ACC112 (cell line): ENCODE measurements around the gene POR.

Experiments used
- H2AFZ ChIP-seq: fragments of 200-600 bp; sonication (generic); one replicate; pipeline ENCODE4 v1.6.0; 2017; ENCODE audit warnings: antibody characterized with exemption, low read length; ENCODE audit not compliant: unreplicated experiment
- H3K27ac ChIP-seq: fragments of 200-600 bp; sonication (generic); 2 replicates; pipeline ENCODE4 v1.5.1; 2014; ENCODE audit warnings: low read depth, mild to moderate bottlenecking, antibody characterized with exemption, low read length, moderate library complexity
- H3K27me3 ChIP-seq: fragments of 200-600 bp; sonication (generic); 2 replicates; pipeline ENCODE4 v1.6.1; 2014; ENCODE audit warnings: mild to moderate bottlenecking, antibody characterized with exemption, low read length, moderate library complexity, mixed read lengths; ENCODE audit not compliant: insufficient read depth
- H3K36me3 ChIP-seq: fragments of 200-600 bp; sonication (generic); 2 replicates; pipeline ENCODE4 v1.6.1; 2016; ENCODE audit warnings: mild to moderate bottlenecking, antibody characterized with exemption, low read length, moderate library complexity, mixed read lengths; ENCODE audit not compliant: insufficient read depth
- H3K4me1 ChIP-seq: fragments of 200-600 bp; sonication (generic); one replicate; pipeline ENCODE4 v1.6.1; 2016; ENCODE audit warnings: low read length, mixed read lengths; ENCODE audit not compliant: insufficient read depth, unreplicated experiment, control insufficient read depth
- H3K4me3 ChIP-seq: fragments of 200-600 bp; sonication (generic); 2 replicates; pipeline ENCODE4 v1.5.1; 2014; ENCODE audit warnings: mild to moderate bottlenecking, low read depth, low read length
- H3K79me2 ChIP-seq: fragments of 200-600 bp; sonication (generic); one replicate; pipeline ENCODE4 v1.6.0; 2016; ENCODE audit warnings: low read length; ENCODE audit not compliant: control insufficient read depth, unreplicated experiment, insufficient read depth

Gene POR

GRCh38 chr7:75953931-75954330 is 39.0 kb downstream of the POR start:
- no peaks in the 10 kb centered on the region for H3K79me2 ChIP-seq
- no peak overlapping the region for H3K27ac ChIP-seq
- no peak overlapping the region for H2AFZ ChIP-seq
- no peaks in the 10 kb centered on the region for H3K27me3 ChIP-seq
- peaks cover 14% of the 10 kb centered on the region; the same call in 1 of the 2 replicates for H3K36me3 ChIP-seq
- H3K4me1 ChIP-seq = peaks cover 15% of the 10 kb centered on the region
- H3K4me3 ChIP-seq = no peak overlapping the region

- peaks cover 14% of the 10 kb centered on the region; the same call in 1 of the 2 replicates for H3K36me3 ChIP-seq
- peaks cover 15% of the 10 kb centered on the region for H3K4me1 ChIP-seq
- H3K4me3 ChIP-seq = no peak overlapping the region
- H2AFZ ChIP-seq = no peak overlapping the region
- H3K27me3 ChIP-seq = no peaks in the 10 kb centered on the region
- H3K79me2 ChIP-seq = no peaks in the 10 kb centered on the region
- H3K27ac ChIP-seq = no peak overlapping the region
Observed at GRCh38 chr7:75955331-75955955, 40.5 kb downstream of the POR start.

DNA sequence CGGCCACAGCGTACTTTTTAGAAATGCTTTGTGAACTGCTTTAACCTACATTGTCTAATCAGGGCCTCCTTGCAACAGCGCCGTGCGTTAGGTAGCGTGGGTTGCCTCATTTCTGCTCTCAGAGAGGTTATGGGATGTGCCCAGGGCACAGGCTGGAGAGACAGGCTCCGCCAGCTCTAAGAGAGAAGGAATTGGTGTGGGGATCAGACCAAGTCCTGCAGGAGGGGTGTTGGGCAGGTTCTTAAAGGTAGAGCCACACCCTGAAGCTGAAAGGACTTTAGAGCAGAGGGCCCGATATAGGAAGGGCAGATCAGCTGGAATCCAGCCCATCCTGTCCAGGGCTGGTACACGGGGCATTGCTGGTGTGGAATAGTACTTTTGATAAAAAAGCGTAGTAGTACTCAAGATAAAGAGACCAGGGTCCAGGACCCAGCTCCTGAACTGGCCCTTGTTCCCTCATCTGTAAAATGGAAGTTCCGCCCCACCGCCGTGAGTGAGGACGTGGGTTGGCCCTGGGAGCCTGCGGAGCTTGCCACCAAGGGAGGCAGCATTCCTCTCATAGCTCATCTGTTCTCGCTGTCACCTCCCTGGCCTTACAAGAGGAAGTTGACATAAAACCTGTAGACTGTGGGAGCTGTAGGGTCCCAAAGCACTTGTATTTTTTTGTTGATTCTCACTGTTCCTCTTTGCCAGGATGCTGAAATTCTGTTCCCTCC is 42.2 kb downstream of the POR start:
- no peak overlapping the region for H3K27ac ChIP-seq
- H3K4me1 ChIP-seq = peaks cover 13% of the 10 kb centered on the region
- no peak overlapping the region for H2AFZ ChIP-seq
- H3K79me2 ChIP-seq = no peaks in the 10 kb centered on the region
- H3K27me3 ChIP-seq = no peaks in the 10 kb centered on the region
- H3K4me3 ChIP-seq = no peak overlapping the region
- peaks cover 14% of the 10 kb centered on the region; the same call in 1 of the 2 replicates for H3K36me3 ChIP-seq

- H3K36me3 ChIP-seq = peaks cover 14% of the 10 kb centered on the region; the same call in 1 of the 2 replicates
Observed at GRCh38 chr7:75958802-75959543, 44.0 kb downstream of the POR start.

GRCh38 chr7:75960372-75960771 is 45.4 kb downstream of the POR start:
- Histone ChIP-seq H3K27ac (no peak overlapping the region), H3K27me3 (no peaks in the 10 kb centered on the region), H3K36me3 (peaks cover 14% of the 10 kb centered on the region; the same call in 1 of the 2 replicates), H2AFZ (no peak overlapping the region), H3K4me1 (peaks cover 26% of the 10 kb centered on the region), H3K79me2 (no peaks in the 10 kb centered on the region), H3K4me3 (no peak overlapping the region)

More at GRCh38 chr7:75958802-75959543, 44.0 kb downstream of the POR start:
- no peak overlapping the region for H3K27ac ChIP-seq
- no peaks in the 10 kb centered on the region for H3K27me3 ChIP-seq
- H3K4me1 ChIP-seq = peaks cover 26% of the 10 kb centered on the region
- no peak overlapping the region for H2AFZ ChIP-seq
- no peak overlapping the region for H3K4me3 ChIP-seq
- H3K79me2 ChIP-seq = no peaks in the 10 kb centered on the region

- Histone ChIP-seq H3K36me3 (peaks cover 8% of the 10 kb centered on the region; the same call in 1 of the 2 replicates), H2AFZ (no peak overlapping the region), H3K4me3 (no peak overlapping the region), H3K27ac (no peak overlapping the region), H3K27me3 (no peaks in the 10 kb centered on the region), H3K79me2 (no peaks in the 10 kb centered on the region), H3K4me1 (peaks cover 19% of the 10 kb centered on the region)
Observed at GRCh38 chr7:75961218-75961617, 46.3 kb downstream of the POR start.

DNA sequence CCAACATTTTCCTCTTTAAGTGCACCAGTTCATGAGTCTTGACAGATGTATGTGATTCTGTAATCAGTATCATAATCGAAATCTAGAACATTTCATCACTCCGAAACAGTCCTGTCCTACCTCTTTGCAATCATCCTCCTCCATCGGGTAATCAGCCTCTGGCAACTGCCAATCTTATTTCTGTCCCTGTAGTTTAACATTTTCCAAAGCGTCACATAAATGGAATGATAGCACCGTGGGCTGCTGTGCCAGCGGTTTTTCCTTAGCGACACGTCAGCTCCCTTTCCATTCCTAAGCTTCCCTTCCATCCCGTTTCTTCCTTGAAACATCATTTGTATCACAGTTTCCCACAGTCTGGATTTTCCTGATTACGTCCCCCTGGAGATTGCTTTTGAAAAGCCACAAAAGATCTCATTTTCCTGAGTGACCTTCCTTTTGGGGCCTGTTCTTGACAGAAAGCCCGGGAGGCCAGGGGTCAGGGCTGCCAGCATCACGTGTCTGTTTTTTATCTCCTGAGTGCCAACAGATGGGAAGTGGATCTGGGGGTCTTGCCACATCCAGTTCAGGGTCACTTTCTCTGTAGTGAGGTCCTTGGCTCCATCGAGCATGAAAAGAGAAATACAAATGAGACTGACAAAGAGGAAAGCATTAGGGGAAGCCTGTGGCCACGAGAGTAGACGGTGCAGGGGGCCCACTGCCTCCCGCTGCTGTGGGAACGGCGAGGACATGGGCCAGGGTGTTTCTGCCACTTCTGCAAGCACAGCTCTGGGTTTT is 47.8 kb downstream of the POR start:
- Histone ChIP-seq H3K4me1 (peaks cover 17% of the 10 kb centered on the region), H3K79me2 (no peaks in the 10 kb centered on the region), H3K36me3 (0 out of 2 replicates have a peak, but pooled peaks cover 5% of the 10 kb centered on the region), H3K27ac (peak overlapping the region; percentile 87), H3K27me3 (no peaks in the 10 kb centered on the region), H2AFZ (peak overlapping the region; percentile 67), H3K4me3 (peak overlapping the region; percentile 30; the same call in 1 of the 2 replicates)

DNA sequence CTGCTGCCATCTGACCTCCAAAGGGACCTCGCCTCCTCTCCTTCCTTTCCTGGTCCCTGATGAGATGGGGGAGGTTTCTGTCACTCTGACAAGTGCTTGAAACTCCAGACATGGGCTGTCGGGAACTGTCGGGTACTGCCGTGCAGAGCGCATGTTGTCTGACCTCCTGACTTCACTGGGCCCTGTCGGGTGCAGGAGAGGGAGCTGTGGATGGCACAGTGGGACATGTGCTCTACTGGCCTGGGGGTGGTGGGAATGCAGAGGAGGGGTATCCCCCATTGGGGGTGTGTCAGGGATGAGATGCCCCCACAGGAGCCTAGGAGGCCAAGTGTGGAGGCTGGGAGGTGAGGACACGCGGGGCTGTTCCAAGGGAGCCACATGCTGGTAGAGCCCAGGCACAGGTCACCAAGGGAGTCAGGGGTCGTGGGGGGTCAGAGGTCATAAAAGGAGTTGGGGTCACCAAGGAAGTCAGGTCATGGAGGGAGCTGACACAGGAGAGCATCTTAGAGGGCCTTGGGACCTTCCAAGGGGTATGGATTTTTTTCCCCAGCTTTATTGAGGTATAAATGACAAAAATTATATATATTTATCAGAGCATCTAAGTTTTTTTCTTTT is 48.5 kb downstream of the POR start:
- H3K36me3 ChIP-seq = 0 out of 2 replicates have a peak, but pooled peaks cover 3% of the 10 kb centered on the region
- H3K27me3 ChIP-seq = no peaks in the 10 kb centered on the region
- peak overlapping the region; percentile 87 for H3K27ac ChIP-seq
- no peaks in the 10 kb centered on the region for H3K79me2 ChIP-seq
- H2AFZ ChIP-seq = no peak overlapping the region
- H3K4me3 ChIP-seq = no peak overlapping the region
- peaks cover 17% of the 10 kb centered on the region for H3K4me1 ChIP-seq

DNA sequence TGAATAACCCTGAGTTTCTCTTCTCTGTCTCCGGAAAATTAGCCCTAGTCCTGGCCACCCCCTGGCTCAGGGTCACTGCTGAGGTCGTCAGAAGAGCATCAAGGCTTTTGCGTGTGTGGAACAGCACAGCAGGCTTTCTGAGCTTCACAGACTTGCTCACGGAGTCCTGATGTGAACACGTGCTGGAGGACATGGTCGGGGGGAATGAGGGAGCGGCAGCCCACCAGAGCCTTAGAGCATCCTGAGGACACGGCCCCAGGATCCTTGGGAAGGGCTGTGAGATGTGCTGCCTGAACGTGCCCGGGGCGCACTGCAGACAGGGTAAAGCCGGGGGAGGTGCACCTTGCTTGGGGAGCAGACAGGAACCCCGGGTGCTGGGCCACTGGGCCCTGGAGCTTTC is 50.7 kb downstream of the POR start:
- H3K4me1 ChIP-seq = peaks cover 17% of the 10 kb centered on the region
- H3K4me3 ChIP-seq = no peak overlapping the region
- no peaks in the 10 kb centered on the region for H3K27me3 ChIP-seq
- no peak overlapping the region for H2AFZ ChIP-seq
- no peak overlapping the region for H3K27ac ChIP-seq
- H3K79me2 ChIP-seq = no peaks in the 10 kb centered on the region
- H3K36me3 ChIP-seq = no peaks in the 10 kb centered on the region
